ENCODE measurements around the gene ORC4.
"Not testable (repeated sequence)": the region's sequence is repeated elsewhere in the genome, so short reads cannot be mapped to it uniquely, and the experiment has no call there.

The ORC4 gene

DNA sequence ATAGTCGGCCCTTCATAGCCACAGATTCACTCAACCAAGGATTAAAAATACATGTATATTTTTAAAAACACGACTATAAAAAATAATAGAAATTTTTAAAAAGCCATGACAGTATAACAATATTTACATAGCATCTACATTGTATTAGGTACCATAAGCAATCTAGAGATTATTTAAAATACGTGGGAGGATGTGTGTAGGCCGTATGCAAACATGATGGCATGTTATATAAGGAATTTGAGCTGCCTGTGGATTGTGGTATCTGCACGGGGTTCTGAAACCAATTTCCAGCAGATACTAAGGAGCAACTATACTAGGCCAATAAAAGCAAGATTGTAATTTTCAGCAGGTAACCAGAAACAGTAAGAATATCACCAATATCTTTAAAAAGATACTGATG, 5.9 kb downstream of the ORC4 start:
- no peak for DNase-seq (ENCODE audit: low spot score)

DNA sequence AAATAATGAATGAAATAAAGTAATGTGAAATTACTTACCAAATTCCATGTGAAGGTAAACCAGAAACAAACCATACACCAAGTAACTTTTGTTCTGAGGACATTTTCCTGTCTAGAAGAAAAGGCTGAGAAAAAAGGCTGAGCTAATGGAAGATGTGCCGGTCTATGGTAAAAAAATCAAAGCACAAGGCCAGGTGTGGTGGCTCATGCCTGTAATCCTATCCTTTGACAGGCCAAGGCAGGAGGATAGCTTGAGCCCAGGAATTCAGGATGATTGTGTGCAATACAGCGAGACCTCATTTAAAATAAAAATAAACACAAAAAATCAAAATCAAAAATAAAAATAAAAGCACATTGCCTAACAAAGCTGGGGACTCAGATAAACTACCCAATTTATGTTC, 6.7 kb downstream of the ORC4 start:
- no peak for DNase-seq (ENCODE audit: low spot score)

DNA sequence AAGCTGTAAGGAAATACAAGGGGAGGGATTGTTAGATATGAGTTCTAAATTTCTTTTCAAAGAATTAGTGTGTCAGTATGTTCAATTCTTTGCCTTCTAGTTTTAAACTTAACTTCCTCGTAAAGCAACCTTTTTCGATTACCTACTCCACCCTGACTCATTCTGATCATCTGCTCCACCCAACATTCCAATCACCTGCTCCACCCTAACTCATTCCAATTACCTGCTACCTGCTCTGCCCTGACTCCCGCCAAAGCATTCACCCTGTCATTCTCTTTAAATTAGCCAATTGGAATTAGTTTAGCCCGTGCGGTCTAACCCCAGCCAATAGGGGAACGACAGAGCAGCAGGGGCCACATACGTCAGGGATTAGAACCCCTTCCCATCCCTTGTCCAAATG, 12.1 kb downstream of the ORC4 start:
- DNase-seq (ENCODE audit: low spot score): not testable (repeated sequence)

DNA sequence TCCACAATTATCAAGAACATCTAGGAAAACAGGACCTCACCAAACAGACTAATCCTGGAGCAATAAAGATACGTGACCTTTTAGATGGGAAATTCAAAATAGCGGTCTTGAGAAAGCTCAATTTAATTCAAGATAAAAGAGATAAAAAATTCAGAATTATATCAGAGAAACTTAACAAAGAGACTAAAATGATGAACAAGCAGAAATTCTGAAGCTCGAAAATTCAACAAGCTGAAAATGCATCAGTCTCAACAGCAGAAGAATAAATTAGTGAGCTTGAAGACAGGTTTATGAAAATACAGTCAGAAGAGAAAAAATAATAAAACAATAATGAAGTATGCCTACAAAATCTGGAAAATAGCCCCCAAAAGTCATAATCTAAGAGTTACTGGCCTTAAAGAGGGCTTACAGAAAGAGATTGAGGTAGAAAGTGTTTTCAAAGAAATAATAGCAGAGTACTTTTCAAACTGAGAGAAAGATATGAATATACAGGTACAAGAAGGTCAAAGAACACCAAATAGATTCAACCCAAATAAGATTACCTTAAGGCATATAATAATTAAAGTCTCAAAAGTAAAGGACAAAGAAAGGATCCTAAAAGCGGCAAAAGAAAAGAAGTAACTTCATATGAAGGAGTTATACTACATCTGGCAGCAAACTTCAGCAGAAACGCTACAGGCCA, 13.2 kb downstream of the ORC4 start:
- DNase-seq (ENCODE audit: low spot score): no peak

GRCh38 chr2:148006249-148007007, 14.1 kb downstream of the ORC4 start:
- DNase-seq (ENCODE audit: low spot score): no peak

- DNase-seq (ENCODE audit: low spot score): not testable (repeated sequence)
Observed at GRCh38 chr2:148002420-148002819, 18.1 kb downstream of the ORC4 start.

DNA sequence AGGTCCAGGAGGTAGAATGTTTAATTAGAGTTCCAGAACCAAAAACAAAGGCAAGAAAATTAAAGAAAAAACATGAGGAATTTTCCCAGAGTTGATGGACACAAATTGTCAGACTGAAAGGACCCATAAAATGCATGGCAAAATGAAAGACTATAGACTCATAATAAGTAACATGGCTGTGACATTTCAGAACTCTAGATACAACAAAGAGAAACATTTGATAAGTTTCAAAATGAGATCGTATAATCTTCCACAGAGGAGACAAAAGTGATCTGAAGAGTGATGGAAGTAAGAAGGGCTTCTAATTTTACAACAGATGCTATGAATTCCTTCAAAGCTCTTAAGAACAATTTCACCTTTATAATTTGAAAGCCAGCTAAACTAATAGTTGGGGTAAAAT, 20.4 kb downstream of the ORC4 start:
- DNase-seq (ENCODE audit: low spot score): no peak

GRCh38 chr2:147999126-147999525, 21.4 kb downstream of the ORC4 start:
- DNase-seq (ENCODE audit: low spot score): no peak

DNA sequence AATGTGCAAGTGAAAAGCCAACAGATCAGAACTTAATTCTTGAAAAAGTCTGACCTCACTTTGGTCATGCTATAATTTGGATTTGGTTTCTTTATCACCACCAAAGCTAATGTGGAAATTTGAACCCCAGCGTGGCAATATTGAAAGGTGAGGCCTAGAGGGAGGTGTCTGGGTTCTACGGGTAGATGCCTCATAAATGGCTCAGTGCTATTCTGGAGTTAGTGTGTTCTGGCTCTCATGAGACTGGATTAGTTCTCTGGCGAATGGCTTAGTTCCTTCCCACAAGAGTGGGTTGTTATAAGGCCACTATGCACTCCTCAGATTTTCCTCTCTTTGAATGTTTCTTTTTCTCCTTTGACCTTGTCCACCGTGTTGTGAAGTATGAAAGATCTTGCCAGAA, 22.3 kb downstream of the ORC4 start:
- DNase-seq (ENCODE audit: low spot score): no peak

DNA sequence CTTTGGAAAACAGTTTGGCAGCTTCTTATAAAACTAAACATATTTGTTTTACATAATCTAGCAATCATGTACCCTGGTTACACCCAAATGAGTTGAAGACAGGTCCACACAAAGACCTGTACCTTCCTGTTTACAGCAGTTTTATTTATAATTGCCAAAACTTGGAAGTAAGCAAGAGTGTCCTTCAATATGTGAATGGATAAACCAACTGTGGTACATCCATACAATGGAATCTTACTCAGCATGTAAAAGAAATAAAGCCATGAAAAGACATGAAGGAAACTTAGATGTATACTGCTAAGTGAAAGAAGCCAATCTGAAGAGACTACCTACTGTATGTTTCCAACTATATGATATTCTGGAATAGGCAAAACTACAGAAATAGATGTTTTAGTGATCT, 23.7 kb downstream of the ORC4 start:
- DNase-seq (ENCODE audit: low spot score): no peak

DNA sequence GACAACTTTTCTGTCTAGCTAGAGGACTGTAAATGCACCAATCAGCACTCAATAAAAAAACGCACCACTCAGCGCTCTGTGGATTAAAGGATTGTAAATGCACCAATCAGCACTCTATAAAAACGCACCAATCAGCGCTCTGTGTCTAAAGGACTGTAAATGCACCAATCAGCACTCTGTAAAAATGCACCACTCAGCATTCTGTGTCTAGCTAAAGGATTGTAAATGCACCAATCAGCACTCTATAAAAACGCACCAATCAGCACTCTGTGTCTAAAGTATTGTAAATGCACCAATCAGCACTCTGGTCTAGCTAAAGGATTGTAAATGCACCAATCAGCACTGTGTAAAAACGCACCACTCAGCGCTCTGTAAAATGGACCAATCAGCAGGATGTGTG, 25.6 kb downstream of the ORC4 start:
- DNase-seq (ENCODE audit: low spot score): not testable (repeated sequence)

DNA sequence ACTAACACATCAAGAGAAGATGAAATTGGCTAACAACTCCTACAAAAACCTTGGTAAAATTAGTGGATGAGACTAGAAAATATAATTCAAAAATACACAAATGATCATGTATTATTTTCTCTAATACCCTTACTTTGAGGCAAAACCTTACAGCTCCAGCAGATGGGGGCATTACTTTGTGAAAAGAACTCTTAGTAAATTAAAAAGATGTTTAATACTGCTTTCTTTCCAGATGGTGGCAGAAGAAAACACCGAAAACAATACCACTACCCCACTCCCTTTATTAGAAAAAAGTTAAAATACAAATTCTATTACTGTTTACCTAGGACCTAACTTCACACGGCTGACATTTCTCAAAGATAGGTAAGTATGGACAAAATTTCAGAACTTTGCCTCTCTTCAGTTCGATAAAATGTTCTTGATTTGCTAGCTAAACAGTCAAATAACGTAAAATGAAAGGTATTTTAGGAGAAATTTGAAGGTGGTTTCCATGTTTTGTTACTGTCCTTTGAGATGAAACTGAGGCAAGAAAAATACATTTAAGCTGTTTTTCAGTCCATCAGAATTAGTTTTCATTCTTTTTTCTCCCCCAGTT, 30.6 kb downstream of the ORC4 start:
- peak; percentile 55 for DNase-seq (ENCODE audit: low spot score)

GRCh38 chr2:147989102-147989501, 31.4 kb downstream of the ORC4 start:
- DNase-seq (ENCODE audit: low spot score): no peak

GRCh38 chr2:147980940-147981528, 39.5 kb downstream of the ORC4 start:
- no peak for DNase-seq (ENCODE audit: low spot score)

DNA sequence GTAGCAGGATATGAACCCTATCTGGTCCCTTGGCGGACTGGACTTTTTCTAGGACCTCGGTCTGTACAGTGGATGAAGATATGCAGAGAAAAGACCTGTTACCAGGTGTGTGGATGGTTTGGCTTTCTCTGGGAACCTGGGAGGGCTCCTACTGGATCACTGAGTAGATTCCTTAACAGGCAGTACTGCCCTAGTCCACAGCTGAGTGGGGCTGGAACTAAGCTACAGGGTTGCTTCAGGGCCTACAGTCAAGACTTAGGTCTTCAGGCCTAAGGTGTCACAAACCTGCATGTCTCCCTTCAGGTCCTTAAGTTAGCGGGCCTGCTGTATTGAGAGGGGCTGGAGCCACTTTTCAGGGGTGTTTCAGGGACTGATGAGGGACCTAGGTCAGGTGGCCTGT, 42.9 kb downstream of the ORC4 start:
- no peak for DNase-seq (ENCODE audit: low spot score)

DNA sequence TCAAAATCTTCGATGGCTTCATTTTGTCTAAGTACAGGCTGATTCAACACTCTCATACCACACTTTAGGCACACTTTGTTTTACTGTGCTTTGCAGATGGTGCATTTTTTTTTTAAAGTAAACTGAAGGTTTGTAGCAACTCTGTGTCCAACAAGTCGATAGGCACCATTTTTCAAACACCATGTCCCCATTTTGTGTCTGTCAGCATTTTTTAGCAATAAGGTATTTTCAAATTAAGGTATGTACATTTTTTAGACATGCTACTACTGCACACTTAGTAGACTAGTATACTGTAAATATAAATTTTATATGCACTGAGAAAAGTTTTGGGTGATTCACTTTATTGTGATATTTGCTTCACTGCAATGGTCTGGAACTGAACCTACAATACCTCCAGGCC, 44.4 kb downstream of the ORC4 start:
- no peak for DNase-seq (ENCODE audit: low spot score)

DNA sequence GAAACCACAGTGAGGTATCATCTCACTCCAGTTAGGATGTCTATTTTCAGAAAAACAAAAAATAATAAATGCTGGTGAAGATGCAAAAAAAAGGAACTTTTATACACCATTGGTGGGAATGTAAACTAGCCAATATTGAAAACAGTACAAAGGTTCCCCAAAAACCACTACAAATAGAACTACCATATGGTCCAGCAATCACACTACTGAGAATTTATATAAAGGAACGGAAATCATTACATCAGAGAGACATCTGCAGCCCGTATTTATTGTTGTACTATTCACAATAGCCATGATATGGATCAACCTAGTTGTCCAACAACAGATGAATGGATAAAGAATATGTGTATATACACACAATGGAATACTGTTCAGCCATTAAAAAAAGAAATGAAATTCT, 52.0 kb downstream of the ORC4 start:
- DNase-seq (ENCODE audit: low spot score): no peak

- no peak for DNase-seq (ENCODE audit: low spot score)
Observed at GRCh38 chr2:147952118-147952517, 68.4 kb downstream of the ORC4 start.

GRCh38 chr2:147945660-147946059, 74.9 kb downstream of the ORC4 start:
- no peak for DNase-seq (ENCODE audit: low spot score)

- DNase-seq (ENCODE audit: low spot score): no peak
Observed at GRCh38 chr2:147939313-147939712, 81.2 kb downstream of the ORC4 start.

- DNase-seq (ENCODE audit: low spot score): peak; percentile 43
Observed at GRCh38 chr2:147937744-147938349, 82.7 kb downstream of the ORC4 start.

DNA sequence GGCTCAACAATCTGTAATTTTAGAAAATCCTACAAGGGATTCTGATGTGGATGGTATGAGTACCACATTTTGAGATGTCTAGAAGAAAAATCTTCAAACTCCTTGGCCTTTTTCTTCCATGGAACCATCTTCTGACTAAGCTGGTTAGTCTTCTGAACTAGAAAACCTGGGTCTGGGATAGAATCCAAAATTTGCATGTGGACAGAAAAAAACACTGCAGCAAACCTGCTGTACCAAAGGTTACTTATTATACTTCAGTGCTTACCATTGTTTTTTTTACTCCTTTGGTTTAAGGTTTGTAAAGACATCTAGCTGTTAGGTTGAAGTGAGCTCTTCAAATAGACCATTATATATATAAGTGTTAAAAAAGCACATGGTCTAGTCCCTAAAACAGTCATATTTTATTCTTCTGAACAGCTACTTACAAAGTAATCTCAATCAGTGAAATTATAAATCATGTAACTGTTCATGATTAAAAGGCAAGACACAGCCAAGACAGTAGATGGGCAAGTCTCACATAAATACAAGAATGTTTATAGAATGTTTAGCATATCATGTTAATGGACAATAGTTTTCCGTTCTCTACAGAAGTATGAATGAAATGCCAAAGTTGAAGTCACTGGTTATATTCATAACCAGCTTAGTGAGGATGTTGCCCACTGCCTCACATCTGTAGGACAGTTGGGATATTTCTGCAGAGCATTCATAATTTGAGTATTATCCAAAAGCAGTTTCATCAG, 85.5 kb downstream of the ORC4 start:
- DNase-seq (ENCODE audit: low spot score): peak; percentile 14
